ENCODE measurements around the gene GPR31. TPM values are rescaled to one million over a fixed set of nuclear protein-coding genes. Genes with fewer than 3 reads are reported as not detected.
"Not testable (repeated sequence)": the region's sequence is repeated elsewhere in the genome, so short reads cannot be mapped to it uniquely, and the experiment has no call there.

The GPR31 gene
- total RNA-seq, 1 experiment from 2014 or later: not detected

GRCh38 chr6:167171300-167171699 lies 13.5 kb upstream of the GPR31 start:
- in situ Hi-C loops (cut with HindIII; ENCODE audit: low pct_unique_long_range_greater_than_20kb, low sequenced_read_pairs); DNase-seq (ENCODE audit: low read depth): not testable (repeated sequence)

GRCh38 chr6:167169867-167170266 lies 12.1 kb upstream of the GPR31 start:
- in situ Hi-C loops (cut with HindIII; ENCODE audit: low pct_unique_long_range_greater_than_20kb, low sequenced_read_pairs); DNase-seq (ENCODE audit: low read depth): not testable (repeated sequence)

GRCh38 chr6:167168296-167168695 lies 10.5 kb upstream of the GPR31 start:
- in situ Hi-C loops (cut with HindIII; ENCODE audit: low pct_unique_long_range_greater_than_20kb, low sequenced_read_pairs); DNase-seq (ENCODE audit: low read depth): not testable (repeated sequence)

GRCh38 chr6:167167699-167168098 lies 9.9 kb upstream of the GPR31 start:
- in situ Hi-C loops (cut with HindIII; ENCODE audit: low pct_unique_long_range_greater_than_20kb, low sequenced_read_pairs); DNase-seq (ENCODE audit: low read depth): not testable (repeated sequence)

GRCh38 chr6:167165858-167166471 lies 8.2 kb upstream of the GPR31 start:
- in situ Hi-C loops (cut with HindIII; ENCODE audit: low pct_unique_long_range_greater_than_20kb, low sequenced_read_pairs): no loop called here
- no peak for DNase-seq (ENCODE audit: low read depth)

GRCh38 chr6:167164261-167164660 lies 6.5 kb upstream of the GPR31 start:
- in situ Hi-C loops (cut with HindIII; ENCODE audit: low pct_unique_long_range_greater_than_20kb, low sequenced_read_pairs): no loop called here
- DNase-seq (ENCODE audit: low read depth): no peak

- in situ Hi-C loops (cut with HindIII; ENCODE audit: low pct_unique_long_range_greater_than_20kb, low sequenced_read_pairs): no loop called here
Observed at GRCh38 chr6:167163476-167164011, 5.8 kb upstream of the GPR31 start.

GRCh38 chr6:167162591-167162990 lies 4.8 kb upstream of the GPR31 start:
- in situ Hi-C loops (cut with HindIII; ENCODE audit: low pct_unique_long_range_greater_than_20kb, low sequenced_read_pairs): no loop called here
- DNase-seq (ENCODE audit: low read depth): no peak

More at GRCh38 chr6:167163476-167164011, 5.8 kb upstream of the GPR31 start:
- DNase-seq (ENCODE audit: low read depth): no peak

GRCh38 chr6:167161851-167162467 lies 4.2 kb upstream of the GPR31 start:
- in situ Hi-C loops (cut with HindIII; ENCODE audit: low pct_unique_long_range_greater_than_20kb, low sequenced_read_pairs): no loop called here
- DNase-seq (ENCODE audit: low read depth): no peak

GRCh38 chr6:167157414-167157813 lies 366 bp downstream of the GPR31 start:
- DNase-seq (ENCODE audit: low read depth): no peak
- in situ Hi-C loops (cut with HindIII; ENCODE audit: low pct_unique_long_range_greater_than_20kb, low sequenced_read_pairs): no loop called here

GRCh38 chr6:167154895-167155294 lies 2.9 kb downstream of the GPR31 start:
- in situ Hi-C loops (cut with HindIII; ENCODE audit: low pct_unique_long_range_greater_than_20kb, low sequenced_read_pairs): no loop called here
- DNase-seq (ENCODE audit: low read depth): no peak

GRCh38 chr6:167154291-167154690 lies 3.5 kb downstream of the GPR31 start:
- no peak for DNase-seq (ENCODE audit: low read depth)

GRCh38 chr6:167153521-167153959 lies 4.2 kb downstream of the GPR31 start:
- no peak for DNase-seq (ENCODE audit: low read depth)
- in situ Hi-C loops (cut with HindIII; ENCODE audit: low pct_unique_long_range_greater_than_20kb, low sequenced_read_pairs): no loop called here

More at GRCh38 chr6:167154291-167154690, 3.5 kb downstream of the GPR31 start:
- in situ Hi-C loops (cut with HindIII; ENCODE audit: low pct_unique_long_range_greater_than_20kb, low sequenced_read_pairs): no loop called here

- in situ Hi-C loops (cut with HindIII; ENCODE audit: low pct_unique_long_range_greater_than_20kb, low sequenced_read_pairs): no loop called here
- DNase-seq (ENCODE audit: low read depth): no peak
Observed at GRCh38 chr6:167152862-167153261, 4.9 kb downstream of the GPR31 start.

GRCh38 chr6:167151648-167152047 lies 6.1 kb downstream of the GPR31 start:
- in situ Hi-C loops (cut with HindIII; ENCODE audit: low pct_unique_long_range_greater_than_20kb, low sequenced_read_pairs): no loop called here
- DNase-seq (ENCODE audit: low read depth): no peak

GRCh38 chr6:167150941-167151549 lies 6.7 kb downstream of the GPR31 start:
- in situ Hi-C loops (cut with HindIII; ENCODE audit: low pct_unique_long_range_greater_than_20kb, low sequenced_read_pairs): no loop called here
- no peak for DNase-seq (ENCODE audit: low read depth)

GRCh38 chr6:167148997-167149396 lies 8.8 kb downstream of the GPR31 start:
- DNase-seq (ENCODE audit: low read depth): no peak
- in situ Hi-C loops (cut with HindIII; ENCODE audit: low pct_unique_long_range_greater_than_20kb, low sequenced_read_pairs): no loop called here

- DNase-seq (ENCODE audit: low read depth): no peak
- in situ Hi-C loops (cut with HindIII; ENCODE audit: low pct_unique_long_range_greater_than_20kb, low sequenced_read_pairs): no loop called here
Observed at GRCh38 chr6:167148021-167148420, 9.8 kb downstream of the GPR31 start.

- DNase-seq (ENCODE audit: low read depth): no peak
- in situ Hi-C loops (cut with HindIII; ENCODE audit: low pct_unique_long_range_greater_than_20kb, low sequenced_read_pairs): no loop called here
Observed at GRCh38 chr6:167146977-167147376, 10.8 kb downstream of the GPR31 start.
